AG04450 (cell line): ENCODE data around the gene ALG10. TPM values are rescaled to one million over a fixed set of nuclear protein-coding genes. Genes with fewer than 3 reads are reported as not detected.
"Not testable (repeated sequence)": the region's sequence is repeated elsewhere in the genome, so short reads cannot be mapped to it uniquely, and the experiment has no call there.

ENCODE experiments used
- CTCF ChIA-PET: fragments of 300-600, 350-600 bp; formaldehyde crosslinking; extraction: SDS; loops from one replicate; lab custom pipeline; 2022; ENCODE audit warnings: antibody characterized with exemption, inconsistent platforms; lab: Charles Lee
- POLR2A ChIA-PET: fragments of 350-600 bp; formaldehyde crosslinking; extraction: SDS; loops from one replicate; lab custom pipeline; 2021; ENCODE audit warnings: antibody characterized with exemption, inconsistent platforms; lab: Yijun Ruan, JAX
- DNase-seq: peaks from one replicate; pipeline ENCODE4 v3.0.0-alpha.2; 2011; ENCODE audit warnings: low read depth, low spot score
- H3K27ac ChIP-seq: one replicate; pipeline ENCODE4 v1.5.1; 2012; ENCODE audit warnings: low read depth, low read length, control low read depth
- H3K27me3 ChIP-seq: one replicate; pipeline ENCODE4 v1.6.0; 2012; ENCODE audit warnings: low read length; ENCODE audit not compliant: control insufficient read depth, insufficient read depth
- H3K4me3 ChIP-seq: 2 replicates; pipeline ENCODE4 v1.5.1; 2011; ENCODE audit warnings: mild to moderate bottlenecking, low read depth, low read length, control low read depth
- H3K9me3 ChIP-seq: 2 replicates; pipeline ENCODE4 v1.5.1; 2012; ENCODE audit warnings: low read length; ENCODE audit not compliant: control insufficient read depth, insufficient read depth
- polyA plus RNA-seq: library from polyadenylated mRNA; depleted of rRNA; stranded (reverse); fragments of >200 nt; gene quantifications from 2 replicates; pipeline ENCODE4 v1.2.3, GENCODE V29; 2011
- TF ChIP-seq, protein P1 (sequence below): IDR thresholded peaks from 2 replicates; pipeline ENCODE4 v1.5.1; 2011; ENCODE audit warnings: low read depth, low read length, control low read depth, inconsistent platforms

Gene ALG10
- polyA plus RNA-seq, 1 experiment = 5.2 TPM

DNA sequence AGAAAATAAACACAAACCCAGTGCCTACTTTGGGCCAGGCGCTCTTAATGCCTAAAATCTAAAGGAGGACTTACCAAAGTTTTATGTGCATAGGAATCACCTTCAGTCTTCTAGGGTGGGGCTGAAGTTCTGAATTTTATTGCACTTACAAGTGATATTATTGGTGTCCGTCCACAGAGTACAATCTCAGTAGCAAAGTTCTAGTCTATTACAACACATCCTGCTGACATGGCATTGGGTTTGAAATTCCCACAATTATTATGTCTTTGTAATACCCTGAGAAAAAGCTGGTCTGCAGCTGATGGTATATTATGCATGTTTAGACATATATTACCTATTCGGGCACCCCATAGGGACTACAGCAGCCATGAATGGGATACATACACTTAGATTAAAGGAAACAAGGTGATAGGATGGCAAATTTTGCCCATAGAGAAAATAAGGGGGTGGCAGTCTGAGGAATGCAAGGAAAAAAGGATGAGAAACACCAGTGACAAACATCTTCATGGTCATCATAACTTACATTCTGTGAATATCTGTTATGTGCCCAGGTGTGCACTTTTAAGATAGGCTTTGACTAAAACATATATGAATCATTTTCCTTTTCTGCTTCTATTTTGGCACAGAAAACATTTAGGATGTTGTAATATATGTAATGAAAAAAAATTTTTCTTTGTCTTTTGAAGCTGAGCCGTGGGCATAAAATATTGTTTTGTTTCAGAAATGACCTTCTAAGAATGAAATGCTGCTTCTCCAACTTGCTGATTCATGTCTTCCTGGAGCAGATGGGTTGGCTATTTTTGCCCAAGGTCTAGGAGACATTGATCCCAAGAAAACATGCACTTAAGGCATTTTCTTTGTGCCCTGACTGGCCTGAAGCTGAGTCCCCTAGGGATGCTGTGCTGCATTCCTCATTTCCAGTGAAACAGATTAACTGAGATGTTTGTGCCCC is 27.2 kb upstream of the ALG10 start:
- no peak overlapping the region for H3K27ac ChIP-seq
- H3K27me3 ChIP-seq = no peaks in the 10 kb centered on the region
- H3K9me3 ChIP-seq = no peaks in the 10 kb centered on the region
- H3K4me3 ChIP-seq = no peak overlapping the region
- DNase-seq = no peak
- ChIA-PET CTCF (no interaction called here), POLR2A (no interaction called here)
- TF ChIP-seq, protein P1, sequence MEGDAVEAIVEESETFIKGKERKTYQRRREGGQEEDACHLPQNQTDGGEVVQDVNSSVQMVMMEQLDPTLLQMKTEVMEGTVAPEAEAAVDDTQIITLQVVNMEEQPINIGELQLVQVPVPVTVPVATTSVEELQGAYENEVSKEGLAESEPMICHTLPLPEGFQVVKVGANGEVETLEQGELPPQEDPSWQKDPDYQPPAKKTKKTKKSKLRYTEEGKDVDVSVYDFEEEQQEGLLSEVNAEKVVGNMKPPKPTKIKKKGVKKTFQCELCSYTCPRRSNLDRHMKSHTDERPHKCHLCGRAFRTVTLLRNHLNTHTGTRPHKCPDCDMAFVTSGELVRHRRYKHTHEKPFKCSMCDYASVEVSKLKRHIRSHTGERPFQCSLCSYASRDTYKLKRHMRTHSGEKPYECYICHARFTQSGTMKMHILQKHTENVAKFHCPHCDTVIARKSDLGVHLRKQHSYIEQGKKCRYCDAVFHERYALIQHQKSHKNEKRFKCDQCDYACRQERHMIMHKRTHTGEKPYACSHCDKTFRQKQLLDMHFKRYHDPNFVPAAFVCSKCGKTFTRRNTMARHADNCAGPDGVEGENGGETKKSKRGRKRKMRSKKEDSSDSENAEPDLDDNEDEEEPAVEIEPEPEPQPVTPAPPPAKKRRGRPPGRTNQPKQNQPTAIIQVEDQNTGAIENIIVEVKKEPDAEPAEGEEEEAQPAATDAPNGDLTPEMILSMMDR = no peak

DNA sequence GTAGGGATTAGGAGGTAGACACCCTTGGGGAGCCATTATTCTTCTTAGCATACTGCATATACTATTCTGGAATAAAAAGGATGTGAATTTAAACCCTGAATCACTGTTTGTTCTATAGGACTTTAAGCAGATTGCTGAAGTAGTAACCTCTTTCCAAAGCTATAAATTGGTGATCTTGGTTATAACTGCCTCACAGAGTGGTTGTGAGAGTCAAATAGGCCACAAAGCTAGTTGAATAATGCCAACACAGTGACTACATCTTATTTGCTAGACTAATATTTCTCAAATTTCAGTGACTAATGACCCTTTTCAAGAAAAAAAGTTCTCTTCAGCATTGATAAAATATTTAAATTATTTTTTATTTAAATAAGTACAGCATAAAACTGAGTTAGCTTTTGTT is 13.5 kb upstream of the ALG10 start:
- DNase-seq, H3K27ac ChIP-seq, POLR2A ChIA-PET, H3K27me3 ChIP-seq, H3K9me3 ChIP-seq, H3K4me3 ChIP-seq: not testable (repeated sequence)
- CTCF ChIA-PET = interaction anchor here (3.7 kb wide), 1 partner anchor 1252 kb away, joined by 13 read pairs; the partner anchor contains the start of gene YARS2

DNA sequence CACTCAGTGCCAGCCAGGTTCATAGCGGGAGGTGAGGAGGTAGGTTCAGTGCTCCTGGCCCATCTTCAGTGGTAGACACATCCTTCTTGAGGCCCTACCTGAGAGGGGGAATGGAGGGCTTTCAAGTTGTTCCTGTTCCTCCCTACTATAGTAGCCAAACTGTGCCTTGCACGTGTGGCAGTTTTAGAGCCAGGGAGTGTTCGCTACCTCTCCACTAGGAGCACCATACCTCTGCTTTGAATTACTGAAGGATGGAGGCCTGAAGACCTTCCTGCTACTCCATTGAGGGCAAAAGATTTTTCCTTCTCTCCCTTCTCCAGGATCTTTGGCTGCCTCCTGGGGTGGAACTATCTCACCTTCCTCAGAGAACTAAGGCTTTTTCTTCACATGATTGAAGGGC is 5.9 kb upstream of the ALG10 start:
- Histone ChIP-seq H3K27ac (no peak overlapping the region), H3K4me3 (no peak overlapping the region), H3K9me3 (no peaks in the 10 kb centered on the region), H3K27me3 (no peaks in the 10 kb centered on the region)
- TF ChIP-seq, protein P1 = no peak
- ChIA-PET CTCF (no interaction called here), POLR2A (no interaction called here)
- no peak for DNase-seq

DNA sequence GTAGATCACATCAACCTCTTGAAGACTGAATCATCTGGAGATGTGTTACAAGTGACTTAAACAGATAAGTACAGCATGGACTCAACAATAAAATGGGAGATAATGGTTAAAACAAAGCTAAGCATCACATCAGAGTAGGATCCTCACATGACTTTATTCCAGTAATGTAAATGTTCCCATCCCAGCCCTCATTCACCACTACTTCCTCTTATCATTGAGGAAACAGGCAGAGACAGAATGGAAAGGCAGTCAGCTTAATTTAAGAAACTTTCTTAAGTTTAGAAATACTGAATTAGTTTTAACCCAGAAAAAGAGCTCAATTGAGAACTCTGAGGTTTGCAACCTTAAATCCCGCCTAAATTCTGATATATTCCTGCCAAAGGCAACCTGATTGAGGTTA is 1.2 kb upstream of the ALG10 start:
- CTCF ChIA-PET = interaction anchor here (0.6 to 5.3 kb wide), 5 partner anchors 28 to 1655 kb away, joined by 3 to 174 read pairs (median 5); partner anchors contain the start of gene YARS2
- POLR2A ChIA-PET = interaction anchor here (1.9 kb wide), 1 partner anchor 1266 kb away, joined by 28 read pairs; the partner anchor contains the start of gene YARS2
- no peak for DNase-seq
- no peak overlapping the region for H3K4me3 ChIP-seq
- no peaks in the 10 kb centered on the region for H3K9me3 ChIP-seq
- H3K27ac ChIP-seq = no peak overlapping the region
- TF ChIP-seq, protein P1 = no peak
- no peaks in the 10 kb centered on the region for H3K27me3 ChIP-seq

DNA sequence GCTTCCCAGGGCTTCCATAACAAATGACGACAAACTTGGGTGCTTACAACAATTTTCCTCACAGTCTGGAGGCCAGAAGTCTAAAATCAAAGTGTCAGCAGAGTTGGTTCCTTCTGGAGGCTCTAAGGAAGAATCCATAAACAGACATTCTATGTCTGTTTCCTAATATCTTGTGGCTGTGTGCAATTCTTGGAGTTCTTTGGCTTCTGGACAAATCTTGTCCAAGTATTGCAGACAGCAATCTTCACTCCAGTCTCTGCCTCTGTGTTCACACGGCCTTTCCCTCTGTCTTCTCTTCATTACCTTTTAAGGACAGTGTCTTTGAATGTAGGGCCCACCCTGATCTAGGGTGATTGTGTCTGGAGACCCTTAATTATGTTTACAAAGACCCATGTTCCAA is 5.4 kb downstream of the ALG10 start:
- H3K27me3 ChIP-seq, DNase-seq, POLR2A ChIA-PET, H3K4me3 ChIP-seq, H3K27ac ChIP-seq, H3K9me3 ChIP-seq: not testable (repeated sequence)
- CTCF ChIA-PET = interaction anchor here (1.8 kb wide), 1 partner anchor 1272 kb away, joined by 6 read pairs; the partner anchor contains the start of gene YARS2

DNA sequence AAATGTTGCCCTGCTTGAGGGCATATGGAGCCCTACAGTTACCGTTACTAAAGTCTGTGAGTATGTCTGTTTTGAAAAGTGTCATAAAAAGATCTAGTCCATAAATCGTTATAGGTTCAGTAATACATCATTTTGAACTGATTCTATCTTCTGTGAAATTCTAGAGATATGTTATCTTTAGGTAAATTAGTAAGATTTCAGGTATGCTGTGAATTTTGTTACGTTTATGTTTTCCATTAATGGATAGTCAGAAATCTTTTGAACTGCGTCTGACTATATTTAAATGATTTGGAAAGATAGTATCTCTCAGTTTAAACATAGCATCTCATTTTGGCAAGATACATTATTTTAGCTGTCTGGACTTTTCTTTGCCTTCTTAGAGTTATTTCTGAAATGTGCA is 8.3 kb downstream of the ALG10 start:
- ChIA-PET POLR2A (no interaction called here), CTCF (interaction anchor here (2.9 kb wide), 1 partner anchor 1274 kb away, joined by 14 read pairs; the partner anchor contains the start of gene YARS2)
- H3K4me3 ChIP-seq = no peak overlapping the region
- TF ChIP-seq, protein P1 = no peak
- no peaks in the 10 kb centered on the region for H3K9me3 ChIP-seq
- H3K27me3 ChIP-seq = no peaks in the 10 kb centered on the region
- H3K27ac ChIP-seq = no peak overlapping the region
- no peak for DNase-seq
